ENCODE measurements around the gene NUDT6.

NUDT6 gene

GRCh38 chr4:122959981-122960610 lies 37.7 kb upstream of the NUDT6 start:
- Histone ChIP-seq H2AFZ (ENCODE audit: low read depth, low read length, severe bottlenecking) (no peak overlapping the region), H3K27ac (ENCODE audit: low read depth, low read length) (no peak overlapping the region), H3K9me3 (ENCODE audit: insufficient read depth, low read length) (no peaks in the 10 kb centered on the region), H4K20me1 (ENCODE audit: low read depth, low read length) (no peaks in the 10 kb centered on the region), H3K79me2 (ENCODE audit: insufficient read depth, low read length) (no peaks in the 10 kb centered on the region), H3F3A (ENCODE audit: insufficient read depth) (no peaks in the 10 kb centered on the region), H3K27me3 (ENCODE audit: low read length) (no peaks in the 10 kb centered on the region), H3K4me2 (ENCODE audit: low read depth, low read length, poor library complexity, severe bottlenecking) (no peak overlapping the region), H3K4me3 (ENCODE audit: insufficient read depth, low read length, poor library complexity, severe bottlenecking) (no peak overlapping the region), H3K36me3 (ENCODE audit: low read length) (no peaks in the 10 kb centered on the region), H3K9me2 (replicated peaks; ENCODE audit: insufficient read depth, low read length) (no peaks in the 10 kb centered on the region), H3K9ac (ENCODE audit: low read length) (no peak overlapping the region)
- TF ChIP-seq CTCF (IDR thresholded peaks at IDR 0.05; ENCODE audit: insufficient read depth, low read length, poor library complexity, severe bottlenecking) = no peak
- no peak for TF ChIP-seq EZH2phosphoT487 (conservative IDR thresholded peaks at IDR 0.05; ENCODE audit: low read length)

DNA sequence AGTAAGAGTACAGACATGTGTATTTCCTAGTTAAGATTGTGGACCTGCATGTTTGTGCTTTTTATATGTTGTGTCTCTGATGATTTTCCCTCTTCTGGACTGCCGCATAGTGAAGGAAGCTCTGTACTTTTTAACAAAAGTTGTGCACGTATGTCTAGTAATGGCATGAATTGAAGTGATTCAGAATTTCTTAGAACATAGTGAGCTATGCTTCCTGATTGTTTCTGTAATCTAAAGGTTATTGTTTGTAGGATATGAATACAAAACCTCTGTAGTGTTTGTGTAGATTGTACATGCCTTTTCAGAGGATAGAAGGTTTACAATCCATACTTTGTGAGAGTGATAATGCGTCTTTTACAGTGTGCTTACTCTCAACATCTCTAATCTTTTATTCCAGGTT lies 37.0 kb upstream of the NUDT6 start:
- H3K4me2 ChIP-seq (ENCODE audit: low read depth, low read length, poor library complexity, severe bottlenecking) = no peak overlapping the region

DNA sequence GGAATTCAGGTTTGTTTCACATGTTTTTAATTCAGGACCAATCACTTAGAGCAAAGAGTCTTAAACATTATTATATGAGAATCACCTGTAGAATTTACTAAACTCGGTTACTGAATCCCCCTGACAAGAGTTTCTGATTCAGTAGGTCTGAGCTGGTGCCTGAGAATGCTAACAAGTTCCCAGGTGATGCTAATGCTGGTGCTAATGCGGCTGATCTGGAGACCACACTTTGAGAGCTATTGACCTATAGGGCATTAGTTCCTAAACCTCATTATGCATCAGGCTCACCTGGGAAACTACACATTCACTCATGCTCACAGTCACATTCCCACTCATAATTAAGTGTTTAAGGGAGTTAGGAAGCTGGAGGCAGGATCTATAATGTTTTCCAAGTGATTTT lies 36.1 kb upstream of the NUDT6 start:
- Histone ChIP-seq H3K9me3 (ENCODE audit: insufficient read depth, low read length) (no peaks in the 10 kb centered on the region), H2AFZ (ENCODE audit: low read depth, low read length, severe bottlenecking) (no peak overlapping the region), H3K4me3 (ENCODE audit: insufficient read depth, low read length, poor library complexity, severe bottlenecking) (no peak overlapping the region), H3K4me2 (ENCODE audit: low read depth, low read length, poor library complexity, severe bottlenecking) (no peak overlapping the region), H4K20me1 (ENCODE audit: low read depth, low read length) (no peaks in the 10 kb centered on the region), H3K27me3 (ENCODE audit: low read length) (no peaks in the 10 kb centered on the region), H3K9me2 (replicated peaks; ENCODE audit: insufficient read depth, low read length) (no peaks in the 10 kb centered on the region), H3K9ac (ENCODE audit: low read length) (no peak overlapping the region), H3K79me2 (ENCODE audit: insufficient read depth, low read length) (no peaks in the 10 kb centered on the region), H3K27ac (ENCODE audit: low read depth, low read length) (no peak overlapping the region), H3F3A (ENCODE audit: insufficient read depth) (no peaks in the 10 kb centered on the region), H3K36me3 (ENCODE audit: low read length) (no peaks in the 10 kb centered on the region)
- TF ChIP-seq CTCF (IDR thresholded peaks at IDR 0.05; ENCODE audit: insufficient read depth, low read length, poor library complexity, severe bottlenecking) = no peak
- no peak for TF ChIP-seq EZH2phosphoT487 (conservative IDR thresholded peaks at IDR 0.05; ENCODE audit: low read length)

More for the DNA sequence above, 37.0 kb upstream of the NUDT6 start:
- no peak overlapping the region for H2AFZ ChIP-seq (ENCODE audit: low read depth, low read length, severe bottlenecking)
- H3K9me3 ChIP-seq (ENCODE audit: insufficient read depth, low read length) = no peaks in the 10 kb centered on the region
- H4K20me1 ChIP-seq (ENCODE audit: low read depth, low read length) = no peaks in the 10 kb centered on the region
- no peaks in the 10 kb centered on the region for H3F3A ChIP-seq (ENCODE audit: insufficient read depth)
- no peak overlapping the region for H3K9ac ChIP-seq (ENCODE audit: low read length)
- no peaks in the 10 kb centered on the region for H3K79me2 ChIP-seq (ENCODE audit: insufficient read depth, low read length)
- no peaks in the 10 kb centered on the region for H3K9me2 ChIP-seq (replicated peaks; ENCODE audit: insufficient read depth, low read length)
- H3K27me3 ChIP-seq (ENCODE audit: low read length) = no peaks in the 10 kb centered on the region
- H3K4me3 ChIP-seq (ENCODE audit: insufficient read depth, low read length, poor library complexity, severe bottlenecking) = no peak overlapping the region
- TF ChIP-seq EZH2phosphoT487 (conservative IDR thresholded peaks at IDR 0.05; ENCODE audit: low read length) (no peak), CTCF (IDR thresholded peaks at IDR 0.05; ENCODE audit: insufficient read depth, low read length, poor library complexity, severe bottlenecking) (no peak)
- no peak overlapping the region for H3K27ac ChIP-seq (ENCODE audit: low read depth, low read length)
- H3K36me3 ChIP-seq (ENCODE audit: low read length) = no peaks in the 10 kb centered on the region
